ENCODE measurements around the gene MUC2. TPM values are rescaled to one million over a fixed set of nuclear protein-coding genes. Genes with fewer than 3 reads are reported as not detected.

Gene MUC2
- total RNA-seq, 1 experiment from 2014 or later: 0.47 TPM

DNA sequence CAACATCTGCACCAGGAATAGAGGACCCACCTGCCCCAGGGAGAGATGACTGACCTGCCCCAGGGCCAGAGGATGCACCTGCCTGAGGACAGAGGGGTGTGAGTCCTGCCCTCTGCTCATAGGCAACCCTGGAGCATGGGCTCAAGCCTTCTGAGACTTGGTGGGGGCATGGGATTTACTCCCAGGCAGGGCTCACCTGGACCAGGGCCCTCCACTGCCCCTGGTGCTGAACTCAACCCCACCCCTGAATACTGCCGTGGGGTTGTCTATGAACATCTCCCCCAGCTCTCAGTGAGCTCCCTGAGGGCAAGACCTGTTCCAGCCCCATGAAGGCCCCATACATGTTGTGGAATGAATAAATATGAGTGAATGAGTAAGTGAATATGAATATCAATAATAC, 49.3 kb downstream of the MUC2 start:
- Histone ChIP-seq H3K27me3 (ENCODE audit: insufficient read depth, low read length) (peaks cover 11% of the 10 kb centered on the region), H3K9me2 (ENCODE audit: insufficient read depth) (no peaks in the 10 kb centered on the region), H2AFZ (ENCODE audit: low read depth, low read length, poor library complexity, severe bottlenecking) (no peak overlapping the region), H3K4me1 (ENCODE audit: control insufficient read depth in 1 of 2, insufficient read depth in 2 of 2, low read length in 2 of 2) (no peaks in the 10 kb centered on the region), H3K36me3 (ENCODE audit: control insufficient read depth in 1 of 2, insufficient read depth in 2 of 2, low read length in 2 of 2) (no peaks in the 10 kb centered on the region), H3K4me2 (ENCODE audit: low read length) (no peak overlapping the region), H3K9me3 (ENCODE audit: control insufficient read depth in 1 of 2, insufficient read depth in 1 of 2, low read depth in 1 of 2, low read length in 2 of 2) (no peaks in the 10 kb centered on the region), H4K20me1 (ENCODE audit: insufficient read depth) (no peaks in the 10 kb centered on the region), H3K79me2 (ENCODE audit: insufficient read depth, low read length) (no peaks in the 10 kb centered on the region), H3K4me3 (replicated peaks in 1 of 2; ENCODE audit: low read depth in 1 of 2, low read length in 2 of 2) (no peak overlapping the region), H3K9ac (ENCODE audit: low read length) (no peak overlapping the region), H3K27ac (ENCODE audit: low read depth, low read length) (no peak overlapping the region)
- ChIA-PET CTCF (no interaction called here), POLR2A (no interaction called here), RAD21 (ENCODE audit: low non-redundant PET in 1 of 2, low total read pairs in 2 of 2, uncharacterized antibody in 2 of 2, unreplicated experiment in 2 of 2) (no interaction called here)
- BruUV-seq (replicated peaks): no TSS peak
- ATAC-seq (no peak), DNase-seq (ENCODE audit: low read depth, low spot score) (no peak)
- intact Hi-C loops (cut with micrococcal nuclease): no loop called here
- no peak for TF ChIP-seq POLR2AphosphoS5 (IDR thresholded peaks at IDR 0.05; ENCODE audit: low read depth, low read length)
- TF ChIP-seq, protein P1, sequence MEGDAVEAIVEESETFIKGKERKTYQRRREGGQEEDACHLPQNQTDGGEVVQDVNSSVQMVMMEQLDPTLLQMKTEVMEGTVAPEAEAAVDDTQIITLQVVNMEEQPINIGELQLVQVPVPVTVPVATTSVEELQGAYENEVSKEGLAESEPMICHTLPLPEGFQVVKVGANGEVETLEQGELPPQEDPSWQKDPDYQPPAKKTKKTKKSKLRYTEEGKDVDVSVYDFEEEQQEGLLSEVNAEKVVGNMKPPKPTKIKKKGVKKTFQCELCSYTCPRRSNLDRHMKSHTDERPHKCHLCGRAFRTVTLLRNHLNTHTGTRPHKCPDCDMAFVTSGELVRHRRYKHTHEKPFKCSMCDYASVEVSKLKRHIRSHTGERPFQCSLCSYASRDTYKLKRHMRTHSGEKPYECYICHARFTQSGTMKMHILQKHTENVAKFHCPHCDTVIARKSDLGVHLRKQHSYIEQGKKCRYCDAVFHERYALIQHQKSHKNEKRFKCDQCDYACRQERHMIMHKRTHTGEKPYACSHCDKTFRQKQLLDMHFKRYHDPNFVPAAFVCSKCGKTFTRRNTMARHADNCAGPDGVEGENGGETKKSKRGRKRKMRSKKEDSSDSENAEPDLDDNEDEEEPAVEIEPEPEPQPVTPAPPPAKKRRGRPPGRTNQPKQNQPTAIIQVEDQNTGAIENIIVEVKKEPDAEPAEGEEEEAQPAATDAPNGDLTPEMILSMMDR (IDR thresholded peaks at IDR 0.05 in 2 of 3, conservative IDR thresholded peaks at IDR 0.05 in 1 of 3; ENCODE audit: borderline replicate concordance in 1 of 3, insufficient read depth in 1 of 3, low read depth in 2 of 3, low read length in 2 of 3): no peak
- no peak for TF ChIP-seq EZH2phosphoT487 (IDR thresholded peaks at IDR 0.05; ENCODE audit: borderline replicate concordance)
- TF ChIP-seq, protein P2, sequence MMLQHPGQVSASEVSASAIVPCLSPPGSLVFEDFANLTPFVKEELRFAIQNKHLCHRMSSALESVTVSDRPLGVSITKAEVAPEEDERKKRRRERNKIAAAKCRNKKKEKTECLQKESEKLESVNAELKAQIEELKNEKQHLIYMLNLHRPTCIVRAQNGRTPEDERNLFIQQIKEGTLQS (IDR thresholded peaks at IDR 0.05): no peak
- TF ChIP-seq, protein P3, sequence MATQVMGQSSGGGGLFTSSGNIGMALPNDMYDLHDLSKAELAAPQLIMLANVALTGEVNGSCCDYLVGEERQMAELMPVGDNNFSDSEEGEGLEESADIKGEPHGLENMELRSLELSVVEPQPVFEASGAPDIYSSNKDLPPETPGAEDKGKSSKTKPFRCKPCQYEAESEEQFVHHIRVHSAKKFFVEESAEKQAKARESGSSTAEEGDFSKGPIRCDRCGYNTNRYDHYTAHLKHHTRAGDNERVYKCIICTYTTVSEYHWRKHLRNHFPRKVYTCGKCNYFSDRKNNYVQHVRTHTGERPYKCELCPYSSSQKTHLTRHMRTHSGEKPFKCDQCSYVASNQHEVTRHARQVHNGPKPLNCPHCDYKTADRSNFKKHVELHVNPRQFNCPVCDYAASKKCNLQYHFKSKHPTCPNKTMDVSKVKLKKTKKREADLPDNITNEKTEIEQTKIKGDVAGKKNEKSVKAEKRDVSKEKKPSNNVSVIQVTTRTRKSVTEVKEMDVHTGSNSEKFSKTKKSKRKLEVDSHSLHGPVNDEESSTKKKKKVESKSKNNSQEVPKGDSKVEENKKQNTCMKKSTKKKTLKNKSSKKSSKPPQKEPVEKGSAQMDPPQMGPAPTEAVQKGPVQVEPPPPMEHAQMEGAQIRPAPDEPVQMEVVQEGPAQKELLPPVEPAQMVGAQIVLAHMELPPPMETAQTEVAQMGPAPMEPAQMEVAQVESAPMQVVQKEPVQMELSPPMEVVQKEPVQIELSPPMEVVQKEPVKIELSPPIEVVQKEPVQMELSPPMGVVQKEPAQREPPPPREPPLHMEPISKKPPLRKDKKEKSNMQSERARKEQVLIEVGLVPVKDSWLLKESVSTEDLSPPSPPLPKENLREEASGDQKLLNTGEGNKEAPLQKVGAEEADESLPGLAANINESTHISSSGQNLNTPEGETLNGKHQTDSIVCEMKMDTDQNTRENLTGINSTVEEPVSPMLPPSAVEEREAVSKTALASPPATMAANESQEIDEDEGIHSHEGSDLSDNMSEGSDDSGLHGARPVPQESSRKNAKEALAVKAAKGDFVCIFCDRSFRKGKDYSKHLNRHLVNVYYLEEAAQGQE (IDR thresholded peaks at IDR 0.05; ENCODE audit: low read depth): no peak
- TF ChIP-seq SP1 (IDR thresholded peaks at IDR 0.05; ENCODE audit: low read depth): no peak
- TF ChIP-seq SIN3A (IDR thresholded peaks at IDR 0.05; ENCODE audit: low read depth): no peak
- no peak for TF ChIP-seq RAD21 (IDR thresholded peaks at IDR 0.05; ENCODE audit: low read depth)
- TF ChIP-seq CEBPB (IDR thresholded peaks at IDR 0.05; ENCODE audit: low read depth): no peak
- TF ChIP-seq CBX3 (IDR thresholded peaks at IDR 0.05; ENCODE audit: low read depth): no peak
- TF ChIP-seq TCF7L2 (IDR thresholded peaks at IDR 0.05; ENCODE audit: borderline replicate concordance, extremely low read depth, insufficient read depth, insufficient read length): no peak
- no peak for TF ChIP-seq EZH2 (IDR thresholded peaks at IDR 0.05)

Other genes with a start within 250 kb of the MUC2 start
- 11.8 TPM for gene CRACR2B, start 247.0 kb upstream of the MUC2 start, total RNA-seq (2021; ENCODE audit: unreplicated experiment)
- gene CD151, start 241.9 kb upstream of the MUC2 start, total RNA-seq (2021; ENCODE audit: unreplicated experiment): 296 TPM
- 211 TPM for gene POLR2L, start 232.3 kb upstream of the MUC2 start, total RNA-seq (2021; ENCODE audit: unreplicated experiment)
- gene TSPAN4, start 232.0 kb upstream of the MUC2 start, total RNA-seq (2021; ENCODE audit: unreplicated experiment): 50.3 TPM
- gene CHID1, start 164.1 kb upstream of the MUC2 start, total RNA-seq (2021; ENCODE audit: unreplicated experiment): 102 TPM
- 55.5 TPM for gene AP2A2, start 149.0 kb upstream of the MUC2 start, total RNA-seq (2021; ENCODE audit: unreplicated experiment)
- 0.02 TPM for gene MUC6, start 38.2 kb upstream of the MUC2 start, total RNA-seq (2021; ENCODE audit: unreplicated experiment)
- gene MUC5AC, start 83.1 kb downstream of the MUC2 start, total RNA-seq (2021; ENCODE audit: unreplicated experiment): under 0.01 TPM
- 1.5 TPM for gene MUC5B, start 148.2 kb downstream of the MUC2 start, total RNA-seq (2021; ENCODE audit: unreplicated experiment)
- 28.5 TPM for gene TOLLIP, start 234.8 kb downstream of the MUC2 start, total RNA-seq (2021; ENCODE audit: unreplicated experiment)